Natural killer cell (primary cell): ENCODE measurements around the gene OR5B12. TPM values are rescaled to one million over a fixed set of nuclear protein-coding genes. Genes with fewer than 3 reads are reported as not detected.

Experiments
- ATAC-seq, 3 donors: fragments of 150-1000 bp in 2 of 3; fragments of 200-7000 bp in 1 of 3; cut with Tn5 transposase; 1 replicate in 1 of 3; 2 replicates in 2 of 3; pipeline ENCODE4 v1.10.0; 2021; ENCODE audit warnings: mild to moderate bottlenecking in 2 of 3, moderate library complexity in 2 of 3
- DNase-seq, 2 donors: peaks; one replicate each; pipeline versions ENCODE4 v3.0.0 to v3.0.0-alpha.2; 2013 to 2021; ENCODE audit warnings: mixed read lengths in 1 of 2
- H3K27ac ChIP-seq: one replicate; pipeline ENCODE4 v1.5.1; 2013; ENCODE audit warnings: mild to moderate bottlenecking, low read length
- H3K27me3 ChIP-seq: one replicate; pipeline ENCODE4 v1.6.1; 2013; ENCODE audit warnings: low read length; ENCODE audit not compliant: control insufficient read depth, insufficient read depth
- H3K36me3 ChIP-seq: one replicate; pipeline ENCODE4 v1.6.1; 2013; ENCODE audit warnings: low read length; ENCODE audit not compliant: control insufficient read depth, insufficient read depth
- H3K4me1 ChIP-seq: one replicate; pipeline ENCODE4 v1.6.1; 2013; ENCODE audit warnings: low read length; ENCODE audit not compliant: control insufficient read depth, insufficient read depth
- H3K4me3 ChIP-seq: one replicate; pipeline ENCODE4 v1.5.1; 2013; ENCODE audit warnings: low read length
- H3K9me3 ChIP-seq: one replicate; pipeline ENCODE4 v1.6.1; 2013; ENCODE audit warnings: low read length; ENCODE audit not compliant: control insufficient read depth, insufficient read depth
- H3K27ac Mint-ChIP-seq, 2 donors: one replicate each; pipeline ENCODE4 v1.8.0; 2022; ENCODE audit warnings: mild to moderate bottlenecking in 2 of 2, mixed read lengths in 2 of 2, moderate library complexity in 1 of 2
- H3K27me3 Mint-ChIP-seq, 2 donors: one replicate each; pipeline ENCODE4 v1.8.0; 2022; ENCODE audit warnings: low read depth in 2 of 2, mixed read lengths in 2 of 2
- H3K36me3 Mint-ChIP-seq: one replicate; pipeline ENCODE4 v1.8.0; 2022; ENCODE audit warnings: mixed read lengths
- H3K4me1 Mint-ChIP-seq, 2 donors: one replicate each; pipeline ENCODE4 v1.8.0; 2022; ENCODE audit warnings: mixed read lengths in 2 of 2
- H3K4me3 Mint-ChIP-seq: one replicate; pipeline ENCODE4 v1.8.0; 2022; ENCODE audit warnings: mild to moderate bottlenecking, moderate library complexity, mixed read lengths
- H3K9me3 Mint-ChIP-seq, 2 donors: one replicate each; pipeline ENCODE4 v1.8.0; 2022; ENCODE audit warnings: mixed read lengths in 2 of 2
- WGBS: methylation state at CpG from one replicate; pipeline ENCODE4 v1.1.7; 2013; ENCODE audit warnings: missing lambda C conversion rate; ENCODE audit not compliant: insufficient coverage; 5-methylcytosine and 5-hydroxymethylcytosine counted together
- intact Hi-C: fragments of 100-400 bp; cut with micrococcal nuclease; formaldehyde crosslinking; loops from one replicate; pipeline ENCODE4 v1.14.2; 2022
- total RNA-seq, 4 donors: library from RNA; stranded (reverse); fragments of 120-200 nt in 1 of 4; gene quantifications; one replicate each; pipeline versions ENCODE4 v1.2.3 to v1.2.4, GENCODE V29; 2013 to 2022
- TF ChIP-seq, protein P1 (sequence below): fragments of 200-600 bp; IDR thresholded peaks from one replicate; pipeline ENCODE4 v1.8.0; 2022; ENCODE audit warnings: antibody characterized with exemption

OR5B12 gene
- not detected for total RNA-seq
- total RNA-seq (2013) = 0.09 TPM

- no peak within 1 kb of the TSS for H3K4me3 Mint-ChIP-seq
- intact Hi-C loops = no loop called here
- no peak within 1 kb of the TSS for H3K27ac ChIP-seq
- DNase-seq = no peak
- no peaks in the 10 kb centered on the region for H3K27me3 ChIP-seq
- no peaks in the 10 kb centered on the region for H3K36me3 ChIP-seq
- no peak within 1 kb of the TSS for H3K27ac Mint-ChIP-seq
- 90% methylated on average over 1 of the region's 1 CpG for WGBS
- H3K9me3 ChIP-seq = peaks cover 3% of the 10 kb centered on the region
- H3K4me3 ChIP-seq = no peak within 1 kb of the TSS
- TF ChIP-seq, protein P1, sequence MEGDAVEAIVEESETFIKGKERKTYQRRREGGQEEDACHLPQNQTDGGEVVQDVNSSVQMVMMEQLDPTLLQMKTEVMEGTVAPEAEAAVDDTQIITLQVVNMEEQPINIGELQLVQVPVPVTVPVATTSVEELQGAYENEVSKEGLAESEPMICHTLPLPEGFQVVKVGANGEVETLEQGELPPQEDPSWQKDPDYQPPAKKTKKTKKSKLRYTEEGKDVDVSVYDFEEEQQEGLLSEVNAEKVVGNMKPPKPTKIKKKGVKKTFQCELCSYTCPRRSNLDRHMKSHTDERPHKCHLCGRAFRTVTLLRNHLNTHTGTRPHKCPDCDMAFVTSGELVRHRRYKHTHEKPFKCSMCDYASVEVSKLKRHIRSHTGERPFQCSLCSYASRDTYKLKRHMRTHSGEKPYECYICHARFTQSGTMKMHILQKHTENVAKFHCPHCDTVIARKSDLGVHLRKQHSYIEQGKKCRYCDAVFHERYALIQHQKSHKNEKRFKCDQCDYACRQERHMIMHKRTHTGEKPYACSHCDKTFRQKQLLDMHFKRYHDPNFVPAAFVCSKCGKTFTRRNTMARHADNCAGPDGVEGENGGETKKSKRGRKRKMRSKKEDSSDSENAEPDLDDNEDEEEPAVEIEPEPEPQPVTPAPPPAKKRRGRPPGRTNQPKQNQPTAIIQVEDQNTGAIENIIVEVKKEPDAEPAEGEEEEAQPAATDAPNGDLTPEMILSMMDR = no peak
- no peaks in the 10 kb centered on the region for H3K36me3 Mint-ChIP-seq
- peaks cover 3% of the 10 kb centered on the region in 2 donors for H3K9me3 Mint-ChIP-seq
- H3K27me3 Mint-ChIP-seq = peaks cover 16% of the 10 kb centered on the region in 2 donors
- no peak for ATAC-seq
- no peaks in the 10 kb centered on the region for H3K4me1 Mint-ChIP-seq
- no peaks in the 10 kb centered on the region for H3K4me1 ChIP-seq
These were observed at the start of gene OR5B12 for GRCh38 chr11:58442136-58442535. TSS of gene OR5B12 (minus strand) at chr11:58442236. CDS start at chr11:58440151, 2,085 bp downstream.

DNA sequence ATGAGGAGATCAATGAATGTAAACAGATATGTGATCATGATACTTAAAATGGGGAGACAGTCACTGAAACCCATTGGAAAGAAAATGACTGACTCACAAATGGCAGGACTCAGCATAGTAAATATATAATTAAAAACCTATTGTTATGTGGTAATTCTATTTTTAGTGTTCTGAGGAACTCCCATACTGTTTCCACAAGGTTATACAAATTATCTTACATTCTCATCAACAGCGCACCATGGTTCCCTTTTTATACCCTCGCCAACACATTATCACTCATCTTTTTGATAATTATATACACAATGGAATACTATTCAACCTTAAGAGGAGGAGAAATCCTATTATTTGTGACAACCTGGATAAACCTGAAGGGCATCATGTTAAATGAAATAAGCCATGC lies 48.8 kb upstream of the OR5B12 start:
- Mint-ChIP-seq H3K27ac (no peak overlapping the region), H3K27me3 (peaks cover 5 to 10% of the 10 kb centered on the region in 2 donors), H3K36me3 (no peaks in the 10 kb centered on the region), H3K9me3 (no peaks in the 10 kb centered on the region), H3K4me3 (no peak overlapping the region), H3K4me1 (peaks cover 0 to 3% of the 10 kb centered on the region in 2 donors)
- intact Hi-C loops = no loop called here
- DNase-seq (no peak), ATAC-seq (no peak)
- Histone ChIP-seq H3K4me3 (no peak overlapping the region), H3K27me3 (no peaks in the 10 kb centered on the region), H3K9me3 (no peaks in the 10 kb centered on the region), H3K4me1 (no peaks in the 10 kb centered on the region), H3K27ac (no peak overlapping the region), H3K36me3 (no peaks in the 10 kb centered on the region)
- WGBS = 62% methylated on average over 2 of the region's 2 CpGs
- TF ChIP-seq, protein P1 = no peak

DNA sequence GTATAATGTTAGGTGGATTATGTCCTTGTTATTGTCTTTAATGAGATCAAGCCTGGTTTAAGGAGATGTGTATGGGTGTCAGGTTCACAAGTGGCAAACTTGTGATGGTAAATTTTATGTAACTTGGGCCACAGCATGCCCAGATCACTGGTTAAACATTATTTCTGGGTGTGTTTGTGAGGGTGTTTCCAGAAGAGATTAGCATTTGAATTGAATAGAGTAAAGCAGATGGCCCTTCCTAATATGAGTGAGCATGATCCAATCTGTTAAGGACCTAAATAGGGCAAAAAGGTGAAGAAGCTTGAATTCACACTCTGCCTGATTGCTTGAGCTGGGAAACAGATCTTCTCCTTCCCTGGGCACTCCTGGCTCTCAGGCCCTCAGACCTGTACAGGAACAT lies 45.1 kb upstream of the OR5B12 start:
- TF ChIP-seq, protein P1 = no peak
- Histone ChIP-seq H3K4me3 (no peak overlapping the region), H3K36me3 (no peaks in the 10 kb centered on the region), H3K4me1 (no peaks in the 10 kb centered on the region), H3K27me3 (peaks cover 2% of the 10 kb centered on the region), H3K9me3 (no peaks in the 10 kb centered on the region), H3K27ac (no peak overlapping the region)
- Mint-ChIP-seq H3K4me3 (no peak overlapping the region), H3K27ac (no peak overlapping the region), H3K36me3 (no peaks in the 10 kb centered on the region), H3K9me3 (no peaks in the 10 kb centered on the region), H3K27me3 (peaks cover 5 to 35% of the 10 kb centered on the region in 2 donors), H3K4me1 (no peaks in the 10 kb centered on the region)
- intact Hi-C loops = no loop called here
- no peak for DNase-seq
- no peak for ATAC-seq

GRCh38 chr11:58485961-58486360 lies 43.9 kb upstream of the OR5B12 start:
- Mint-ChIP-seq H3K4me3 (no peak overlapping the region), H3K27me3 (peaks cover 5 to 36% of the 10 kb centered on the region in 2 donors), H3K9me3 (no peaks in the 10 kb centered on the region), H3K4me1 (no peaks in the 10 kb centered on the region), H3K36me3 (no peaks in the 10 kb centered on the region), H3K27ac (no peak overlapping the region)
- no peaks in the 10 kb centered on the region for H3K4me1 ChIP-seq
- H3K9me3 ChIP-seq = no peaks in the 10 kb centered on the region
- ATAC-seq (no peak), DNase-seq (no peak)
- intact Hi-C loops = no loop called here
- TF ChIP-seq, protein P1 = no peak
- no peak overlapping the region for H3K27ac ChIP-seq
- peaks cover 2% of the 10 kb centered on the region for H3K27me3 ChIP-seq
- no peaks in the 10 kb centered on the region for H3K36me3 ChIP-seq
- no peak overlapping the region for H3K4me3 ChIP-seq
- 100% methylated on average over 1 of the region's 1 CpG for WGBS
